Activated CD8-positive, alpha-beta memory T cell treated with anti-CD3 and anti-CD28 coated beads for 1 hour (primary cell): Measurements from ENCODE around the gene STK32A.
"Not testable (repeated sequence)": the region's sequence is repeated elsewhere in the genome, so short reads cannot be mapped to it uniquely, and the experiment has no call there.

ENCODE experiments used
- DNase-seq, 2 donors: peaks; one replicate each; pipeline ENCODE4 v3.0.0-alpha.2; 2020; ENCODE audit warnings: low read depth in 1 of 2; ENCODE audit errors: extremely low read depth in 1 of 2

The STK32A gene

GRCh38 chr5:147234825-147235635 lies at the start of gene STK32A:
STK32A (plus strand) TSS chr5:147235026; CDS start chr5:147239635, 4,609 bp downstream.
- no peak for DNase-seq

DNA sequence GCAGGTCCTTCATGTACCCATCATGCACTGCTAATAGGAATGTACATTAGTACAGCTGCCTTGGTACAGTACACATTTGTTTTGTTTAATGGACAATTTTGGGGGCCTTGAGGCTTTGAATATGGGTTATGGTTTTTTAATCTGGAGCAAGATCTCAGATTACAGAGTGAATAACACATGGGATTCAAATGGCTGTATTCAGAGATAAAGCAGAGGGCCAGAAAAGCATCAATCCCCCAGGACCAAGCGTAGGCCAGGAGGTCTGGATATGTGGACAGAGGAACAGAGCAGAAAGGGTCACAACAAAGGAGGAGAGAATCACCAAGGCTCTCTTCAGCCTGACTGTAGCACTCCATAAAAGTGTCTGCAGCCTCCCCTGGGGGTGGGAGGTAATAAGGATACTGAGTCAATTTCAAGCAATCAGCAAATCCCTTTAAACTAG lies 47.7 kb upstream of the STK32A start:
- no peak for DNase-seq

DNA sequence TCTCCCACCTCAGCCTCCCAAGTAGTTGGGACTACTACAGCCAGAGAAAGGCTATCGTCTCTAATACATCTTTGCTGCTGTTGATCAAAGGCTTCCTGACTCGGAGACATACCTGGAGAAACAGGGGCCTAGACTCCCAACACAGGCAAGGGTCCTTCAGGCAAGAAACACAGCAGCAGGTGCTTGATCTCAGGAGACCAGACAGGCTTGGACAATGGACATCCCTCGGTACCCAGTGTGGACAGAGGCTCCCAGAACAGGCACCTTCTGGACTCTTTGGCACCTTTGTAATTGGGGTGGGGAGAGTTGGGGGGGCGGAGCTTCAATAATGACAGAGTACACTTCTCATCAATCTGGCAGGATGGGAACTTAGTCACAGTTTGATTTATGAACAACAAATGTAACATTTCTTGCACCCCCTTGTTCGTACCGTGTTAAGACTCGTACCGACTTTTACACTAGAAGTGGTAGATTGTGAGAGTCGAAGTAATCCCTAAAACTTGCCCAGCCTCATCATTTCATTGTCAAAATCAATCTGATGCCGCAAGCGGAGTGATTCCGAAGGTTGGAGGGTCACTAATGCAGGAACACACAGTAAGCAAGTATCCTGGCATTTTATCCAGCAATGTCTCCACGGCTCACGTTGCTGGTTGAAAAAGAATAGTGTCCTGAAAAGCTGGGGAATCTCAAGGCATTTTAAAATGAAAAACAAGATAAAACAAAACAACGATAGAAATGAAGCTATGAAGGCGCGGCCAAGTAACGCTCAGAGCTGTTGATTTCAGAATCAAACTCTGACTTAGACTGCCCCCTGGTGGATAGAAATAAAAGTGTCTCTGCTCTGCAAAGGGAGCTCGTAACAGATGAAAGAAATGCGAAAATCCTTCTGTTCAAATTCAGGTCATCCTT lies 46.4 kb upstream of the STK32A start:
- peak in 1 of 2 donors; percentile 7 for DNase-seq

- no peak for DNase-seq
Observed at GRCh38 chr5:147189109-147189424, 45.8 kb upstream of the STK32A start.

DNA sequence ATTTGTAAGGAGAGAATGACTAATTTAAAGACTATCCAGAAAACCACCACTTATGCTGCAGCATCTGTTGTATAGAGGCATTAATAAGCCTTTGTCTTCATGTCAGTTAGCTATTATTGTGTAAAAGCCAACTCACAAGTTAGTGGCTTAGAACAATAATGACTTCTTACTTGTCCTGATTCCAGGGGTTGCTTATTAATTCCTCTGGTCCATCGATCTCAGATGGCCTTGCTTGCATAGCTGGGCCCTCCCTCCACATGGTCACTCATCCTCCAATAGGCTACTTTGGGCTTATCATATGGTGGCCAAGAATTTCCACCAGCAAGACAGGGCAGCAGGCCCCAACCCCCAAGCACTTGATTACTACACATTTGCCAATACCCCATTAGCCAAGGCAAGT lies 44.5 kb upstream of the STK32A start:
- DNase-seq: no peak

DNA sequence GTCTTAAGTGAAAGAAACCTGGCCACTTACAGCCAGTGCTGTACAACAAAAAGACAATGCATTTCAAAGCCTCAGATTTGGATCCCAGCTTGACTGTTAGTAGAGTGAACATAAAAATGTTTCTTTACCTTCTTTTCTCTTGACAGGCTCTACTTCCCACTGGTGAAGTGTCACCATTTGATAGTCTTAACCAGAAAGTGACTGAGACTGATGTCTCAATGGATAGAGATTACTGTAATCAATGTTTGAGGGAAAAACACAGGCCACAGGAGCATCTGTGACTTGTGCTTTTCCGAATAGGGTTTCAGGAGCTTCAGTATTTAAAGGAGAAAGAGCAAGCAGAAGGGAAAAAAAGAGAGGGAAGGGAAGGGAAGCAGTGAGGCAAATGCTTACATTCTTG lies 41.7 kb upstream of the STK32A start:
- DNase-seq: no peak

DNA sequence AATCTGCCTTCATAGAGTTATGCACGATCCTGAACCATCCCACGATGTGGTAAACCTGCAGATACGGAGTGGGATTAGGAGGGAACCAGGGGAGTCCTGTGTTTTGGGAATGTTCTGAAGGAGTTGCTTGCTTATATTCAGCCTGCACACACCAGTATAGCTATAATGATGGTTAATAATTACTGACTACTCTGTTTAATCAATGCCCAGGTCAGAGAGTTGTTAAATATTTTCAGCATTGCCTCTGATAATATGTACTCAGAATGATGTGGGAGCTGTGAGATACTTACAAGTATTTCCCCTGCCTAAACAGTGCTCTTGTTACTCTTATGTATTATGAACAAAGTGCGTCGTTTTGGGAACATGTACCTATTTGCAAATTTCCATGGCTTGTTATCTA lies 34.8 kb upstream of the STK32A start:
- DNase-seq: no peak

GRCh38 chr5:147203213-147203612 lies 31.6 kb upstream of the STK32A start:
- DNase-seq: no peak

- DNase-seq: no peak
Observed at GRCh38 chr5:147204576-147204975, 30.2 kb upstream of the STK32A start.

DNA sequence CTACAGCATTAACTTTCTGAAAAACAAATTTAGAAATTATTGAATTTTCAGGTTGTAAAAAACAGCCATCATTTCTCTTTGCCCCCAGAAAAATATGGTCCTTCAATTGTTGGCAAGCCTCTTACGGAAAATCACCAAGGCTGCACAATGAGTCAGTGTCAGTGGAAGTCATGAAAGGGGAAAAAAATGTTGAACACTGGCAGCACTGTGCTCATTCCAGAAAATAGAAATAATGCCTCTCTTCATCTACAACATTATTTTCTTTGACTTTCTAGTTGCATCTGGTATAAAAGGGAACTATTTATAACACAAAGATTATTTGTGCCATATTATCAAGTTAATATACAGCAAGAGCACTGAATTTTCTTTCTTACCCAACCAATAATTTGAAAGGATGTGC lies 26.7 kb upstream of the STK32A start:
- no peak for DNase-seq

- no peak for DNase-seq
Observed at GRCh38 chr5:147216552-147217154, 18.2 kb upstream of the STK32A start.

GRCh38 chr5:147223343-147223742 lies 11.5 kb upstream of the STK32A start:
- no peak for DNase-seq

DNA sequence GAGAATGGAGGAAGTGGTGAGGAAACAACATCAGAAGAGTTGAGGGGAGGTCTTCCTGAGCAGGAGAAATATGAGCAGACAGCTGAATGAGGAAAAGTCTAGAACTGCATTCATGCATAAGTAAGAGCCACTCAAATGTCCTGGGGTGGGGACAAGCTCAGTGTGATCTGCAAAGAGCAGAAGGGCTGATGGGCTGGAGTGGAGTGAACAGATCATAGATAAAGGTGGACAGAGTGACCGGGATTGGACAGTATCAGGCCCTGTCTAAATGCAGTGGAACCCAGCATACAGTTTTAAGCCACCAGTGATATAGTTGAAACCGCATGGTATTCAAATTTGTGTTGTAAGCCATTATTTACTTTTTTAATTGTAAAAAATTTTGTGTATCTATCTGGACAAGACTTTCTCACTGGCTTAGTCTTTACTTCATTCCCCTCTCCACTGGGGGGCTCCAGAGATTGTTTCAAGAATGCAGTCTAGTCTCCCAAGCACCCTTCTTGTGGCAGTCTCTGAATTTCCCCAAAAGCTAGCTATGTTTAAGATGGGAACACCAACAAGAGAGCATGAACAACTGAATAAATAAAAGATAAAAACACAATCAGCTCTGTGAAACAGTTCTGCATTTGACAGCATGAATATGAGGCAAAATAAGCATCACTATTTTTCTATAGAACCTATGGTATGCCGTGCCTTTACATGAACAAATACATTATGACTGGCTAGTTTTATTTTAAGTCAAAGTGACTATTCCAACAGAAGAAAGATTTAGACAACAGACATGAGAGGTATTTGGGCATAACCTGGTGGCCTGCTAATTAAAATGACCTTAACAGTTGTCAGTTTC lies 10.7 kb upstream of the STK32A start:
- no peak for DNase-seq

DNA sequence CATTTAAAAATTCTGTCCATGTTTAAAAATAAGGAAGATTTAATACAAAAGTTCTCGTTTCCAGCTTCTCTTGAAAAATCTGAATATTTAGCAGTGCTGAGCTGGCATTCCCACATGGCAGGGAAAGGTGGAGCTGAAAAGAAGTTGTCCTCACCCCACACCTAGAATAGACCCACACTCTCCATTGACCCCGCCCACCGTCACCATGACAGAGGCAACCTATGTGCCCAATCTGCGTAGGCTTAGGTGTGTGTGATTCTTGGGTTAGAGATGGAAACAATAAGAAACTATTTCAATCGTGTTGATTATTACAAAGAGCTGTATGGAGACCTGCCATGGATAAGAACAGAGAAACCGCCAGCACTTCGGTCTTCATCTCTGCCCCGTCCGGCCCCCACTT lies 8.9 kb upstream of the STK32A start:
- no peak for DNase-seq

DNA sequence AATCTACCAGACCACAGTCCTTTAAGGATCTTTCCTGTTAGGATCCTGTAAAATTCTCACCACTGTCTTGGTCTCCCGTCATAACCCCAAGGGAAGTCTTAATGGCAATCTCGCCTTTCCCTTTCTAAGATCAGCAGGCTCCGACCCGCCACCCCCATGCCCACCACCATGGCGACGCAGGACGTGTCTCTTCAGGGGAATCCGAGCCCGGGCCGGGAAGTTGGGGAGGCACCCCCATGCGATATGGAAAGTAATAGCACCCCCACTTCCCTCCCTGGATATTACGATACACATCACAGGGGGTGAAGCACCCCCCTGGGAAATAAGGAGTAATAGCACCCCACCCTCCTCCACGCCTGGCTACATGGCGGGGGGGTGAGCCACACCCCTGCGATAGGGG lies 8.3 kb upstream of the STK32A start:
- DNase-seq: no peak

DNA sequence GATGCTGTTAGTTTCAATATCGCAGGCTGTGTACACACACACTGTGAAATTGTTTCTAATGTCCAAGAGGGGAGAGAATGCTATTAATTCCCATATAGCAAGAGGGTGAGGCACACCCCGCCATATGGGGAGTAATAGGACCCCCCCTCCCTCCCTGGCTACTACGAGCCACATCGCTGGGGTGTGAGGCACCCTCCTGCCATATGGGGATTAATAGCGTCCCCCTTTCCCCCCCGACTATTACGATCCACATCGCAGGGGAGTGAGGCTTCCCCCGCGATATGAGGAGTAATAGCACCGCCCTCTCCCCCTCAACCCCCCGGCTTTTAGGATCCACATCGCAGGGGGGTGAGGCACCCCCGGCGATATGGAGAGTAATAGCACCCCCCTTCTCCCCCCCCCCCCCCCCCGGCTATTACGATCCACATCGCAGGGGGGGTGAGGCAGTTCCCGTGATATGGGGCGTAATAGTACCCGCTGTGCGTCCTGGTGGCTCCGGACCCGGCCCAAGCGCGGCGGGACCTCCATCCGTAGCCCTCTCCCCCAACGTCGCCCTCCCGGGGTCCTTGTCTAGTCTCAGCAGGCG lies 494 bp upstream of the STK32A start:
- DNase-seq: no peak

DNA sequence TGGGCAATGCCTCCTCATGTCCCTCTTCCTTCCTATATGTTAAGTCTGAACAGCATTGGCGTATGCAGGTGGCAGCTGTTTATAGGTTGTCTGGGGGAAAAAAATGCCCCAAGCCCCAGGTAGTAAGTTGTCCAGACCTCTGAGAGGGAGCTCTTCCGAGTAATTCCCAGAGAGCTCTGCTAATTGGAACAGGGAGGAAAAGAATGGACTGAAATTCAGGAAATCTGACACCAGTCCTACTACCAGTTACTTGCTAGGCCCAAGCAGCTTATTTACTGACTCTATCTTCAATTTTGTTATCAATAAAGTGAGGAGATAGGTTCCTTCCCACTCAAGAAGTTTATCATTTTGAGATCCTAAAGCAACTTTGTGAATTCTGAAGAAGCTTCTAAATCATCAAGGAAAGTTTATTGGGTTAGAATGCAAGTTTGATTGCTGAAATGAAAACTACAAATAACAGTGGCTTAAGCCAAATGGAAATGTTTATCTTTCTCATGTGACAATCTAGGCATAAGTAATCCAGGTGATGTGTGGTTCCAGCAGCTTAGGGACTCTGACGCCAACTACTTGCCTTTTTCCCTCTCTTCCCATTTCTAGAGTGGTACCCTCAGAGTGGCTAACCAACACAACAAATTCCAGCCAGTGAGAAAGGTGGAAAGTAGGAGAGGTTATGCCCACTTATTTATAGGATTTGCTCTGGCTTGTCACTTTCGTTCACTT lies 5.6 kb downstream of the STK32A start:
- no peak for DNase-seq

- DNase-seq: not testable (repeated sequence)
Observed at GRCh38 chr5:147243238-147243637, 8.4 kb downstream of the STK32A start.

GRCh38 chr5:147245381-147246165 lies 10.7 kb downstream of the STK32A start:
- no peak for DNase-seq
